ENCODE results near the gene CRYBG2.

CRYBG2 gene

GRCh38 chr1:26281091-26281958 lies 72.6 kb downstream of the CRYBG2 start:
- DNase-seq: peak; percentile 55

GRCh38 chr1:26280333-26281042 lies 73.4 kb downstream of the CRYBG2 start:
- DNase-seq: peak; percentile 74

GRCh38 chr1:26279456-26280332 lies 74.2 kb downstream of the CRYBG2 start, which contains the start of gene SH3BGRL3:
TSS of gene SH3BGRL3 (plus strand) at chr1:26280086. CDS start at chr1:26280156, 70 bp downstream.
- peak; percentile 86 for DNase-seq

GRCh38 chr1:26278724-26279455 lies 75.0 kb downstream of the CRYBG2 start:
- peak; percentile 85 for DNase-seq

GRCh38 chr1:26278303-26278702 lies 75.6 kb downstream of the CRYBG2 start:
- peak; percentile 90 for DNase-seq

GRCh38 chr1:26277719-26278118 lies 76.2 kb downstream of the CRYBG2 start:
- no peak for DNase-seq

GRCh38 chr1:26277261-26277661 lies 76.7 kb downstream of the CRYBG2 start:
- no peak for DNase-seq

- no peak for DNase-seq
These were observed 77.5 kb downstream of the CRYBG2 start for GRCh38 chr1:26276432-26276838.

GRCh38 chr1:26275580-26276431 lies 78.1 kb downstream of the CRYBG2 start:
- DNase-seq: peak; percentile 95

- DNase-seq: no peak
These were observed 79.0 kb downstream of the CRYBG2 start for GRCh38 chr1:26274801-26275425.
